H1 (cell line): ENCODE results near the gene MKX. TPM values are rescaled to one million over a fixed set of nuclear protein-coding genes. Genes with fewer than 3 reads are reported as not detected.

Experiments
- CTCF ChIA-PET: fragments of 300-600 bp; sonication (Branson Sonifier 250); formaldehyde crosslinking; loops from one replicate; lab custom pipeline; 2021; ENCODE audit not compliant: partially characterized antibody; lab: Charles Lee
- POLR2A ChIA-PET: fragments of 300-600 bp; sonication (Branson Sonifier 250); formaldehyde crosslinking; loops from one replicate; lab custom pipeline; 2021; ENCODE audit warnings: inconsistent platforms; ENCODE audit not compliant: partially characterized antibody; lab: Charles Lee
- DNase-seq, 2 experiments: peaks; one replicate each; pipeline versions ENCODE4 v3.0.0 to v3.0.0-alpha.2; 2010 to 2022; ENCODE audit warnings: low spot score in 2 of 2, low read depth in 1 of 2, mixed read lengths in 1 of 2
- FAIRE-seq: peaks from 2 replicates; lab custom pipeline; 2011; peaks lifted over from hg19 to GRCh38; lab: Jason Lieb, UNC
- H2AFZ ChIP-seq: 2 replicates; pipeline ENCODE4 v1.8.1; 2012; ENCODE audit warnings: low read length, inconsistent platforms
- H2AK5ac ChIP-seq: 2 replicates; pipeline ENCODE4 v1.6.1; 2013; ENCODE audit warnings: low read depth, low read length
- H2BK120ac ChIP-seq: replicated peaks from 2 replicates; pipeline ENCODE3; 2013; ENCODE audit warnings: low read depth, low read length, inconsistent platforms
- H2BK12ac ChIP-seq: 2 replicates; pipeline ENCODE4 v1.6.1; 2013; ENCODE audit warnings: low read depth, low read length
- H2BK15ac ChIP-seq: 2 replicates; pipeline ENCODE4 v1.6.1; 2013; ENCODE audit warnings: low read length
- H2BK20ac ChIP-seq: 2 replicates; pipeline ENCODE4 v1.6.1; 2013; ENCODE audit warnings: low read length
- H2BK5ac ChIP-seq: 2 replicates; pipeline ENCODE4 v1.6.1; 2013; ENCODE audit warnings: low read depth, low read length
- H3K14ac ChIP-seq: 2 replicates; pipeline ENCODE4 v1.6.1; 2013; ENCODE audit warnings: inconsistent platforms; ENCODE audit not compliant: insufficient read length
- H3K18ac ChIP-seq: 2 replicates; pipeline ENCODE4 v1.6.1; 2013; ENCODE audit warnings: low read length; ENCODE audit errors: extremely low read depth
- H3K23ac ChIP-seq: 2 replicates; pipeline ENCODE4 v1.6.1; 2013; ENCODE audit warnings: inconsistent platforms; ENCODE audit not compliant: insufficient read length
- H3K23me2 ChIP-seq: 2 replicates; pipeline ENCODE4 v1.6.1; 2013; ENCODE audit warnings: low read depth, low read length
- H3K27ac ChIP-seq: 2 replicates; pipeline ENCODE4 v1.6.1; 2011; ENCODE audit warnings: low read depth, low read length, inconsistent platforms
- H3K27me3 ChIP-seq, 4 experiments: replicated peaks in 1 of 4; 1 replicate in 1 of 4; 2 replicates in 3 of 4; pipeline versions ENCODE4 v1.6.1 to v1.8.1; 2011 to 2013; ENCODE audit warnings: low read length in 3 of 4, mild to moderate bottlenecking in 3 of 4, inconsistent platforms in 2 of 4, mixed read lengths in 2 of 4, moderate library complexity in 1 of 4; ENCODE audit not compliant: control insufficient read depth in 3 of 4, insufficient read depth in 3 of 4; ENCODE audit errors: extremely low read depth in 1 of 4
- H3K36me3 ChIP-seq, 4 experiments: 2 replicates each; pipeline versions ENCODE4 v1.6.1 to v1.8.1; 2011 to 2013; ENCODE audit warnings: mild to moderate bottlenecking in 4 of 4, low read length in 3 of 4, moderate library complexity in 2 of 4, control low read depth in 1 of 4, inconsistent platforms in 1 of 4; ENCODE audit not compliant: insufficient read depth in 4 of 4, control insufficient read depth in 2 of 4
- H3K4ac ChIP-seq: replicated peaks from 2 replicates; pipeline ENCODE3; 2013; ENCODE audit warnings: low read length, low read depth, mixed read lengths, inconsistent platforms; ENCODE audit not compliant: insufficient read length
- H3K4me1 ChIP-seq, 4 experiments: replicated peaks in 1 of 4; 1 replicate in 1 of 4; 2 replicates in 3 of 4; pipeline versions ENCODE4 v1.6.1 to v1.8.1; 2011 to 2013; ENCODE audit warnings: low read length in 3 of 4, inconsistent platforms in 2 of 4, mixed read lengths in 1 of 4; ENCODE audit not compliant: insufficient read depth in 4 of 4, control insufficient read depth in 3 of 4
- H3K4me2 ChIP-seq, 2 experiments: 2 replicates each; pipeline versions ENCODE4 v1.6.1 to v1.8.1; 2011 to 2013; ENCODE audit warnings: low read depth in 2 of 2, low read length in 2 of 2, control low read depth in 1 of 2, inconsistent platforms in 1 of 2, mild to moderate bottlenecking in 1 of 2; ENCODE audit not compliant: insufficient read depth in 1 of 2
- H3K4me3 ChIP-seq, 4 experiments: fragments of 200-600, 300-600 bp in 1 of 4; sonication (generic), shearing (Covaris generic), sonication (Bioruptor Twin) in 1 of 4; 2 replicates each; pipeline versions ENCODE4 v1.5.1 to v1.8.1; 2011 to 2016; ENCODE audit warnings: low read length in 4 of 4, low read depth in 3 of 4, control low read depth in 2 of 4, inconsistent platforms in 2 of 4, mild to moderate bottlenecking in 2 of 4, mixed read lengths in 1 of 4, moderate library complexity in 1 of 4; ENCODE audit not compliant: insufficient read depth in 2 of 4; ENCODE audit errors: extremely low read depth in 1 of 4
- H3K56ac ChIP-seq: replicated peaks from 2 replicates; pipeline ENCODE3; 2013; ENCODE audit warnings: low read depth, mild to moderate bottlenecking, mixed read lengths, low read length, inconsistent platforms; ENCODE audit not compliant: insufficient read length
- H3K79me1 ChIP-seq: 2 replicates; pipeline ENCODE4 v1.6.1; 2013; ENCODE audit warnings: low read depth, low read length, control low read depth
- H3K79me2 ChIP-seq, 2 experiments: 2 replicates each; pipeline versions ENCODE4 v1.6.1 to v1.8.1; 2012 to 2013; ENCODE audit warnings: low read length in 2 of 2, mild to moderate bottlenecking in 2 of 2, inconsistent platforms in 1 of 2; ENCODE audit not compliant: insufficient read depth in 2 of 2, control insufficient read depth in 1 of 2
- H3K9ac ChIP-seq, 4 experiments: replicated peaks in 1 of 4; 1 replicate in 1 of 4; 2 replicates in 3 of 4; pipeline versions ENCODE4 v1.6.1 to v1.8.1; 2011 to 2013; ENCODE audit warnings: low read depth in 3 of 4, low read length in 3 of 4, control low read depth in 2 of 4, mild to moderate bottlenecking in 2 of 4, moderate library complexity in 2 of 4, inconsistent platforms in 1 of 4; ENCODE audit errors: extremely low read depth in 1 of 4
- H3K9me3 ChIP-seq, 2 experiments: 2 replicates each; pipeline versions ENCODE4 v1.6.1 to v1.8.1; 2012 to 2013; ENCODE audit warnings: mild to moderate bottlenecking in 2 of 2, moderate library complexity in 2 of 2, control low read depth in 1 of 2, inconsistent platforms in 1 of 2, low read depth in 1 of 2, low read length in 1 of 2, mixed read lengths in 1 of 2; ENCODE audit not compliant: insufficient read depth in 2 of 2
- H4K20me1 ChIP-seq, 2 experiments: replicated peaks in 1 of 2; 2 replicates each; pipeline versions ENCODE3 to v1.8.1; 2011 to 2013; ENCODE audit warnings: inconsistent platforms in 2 of 2, low read length in 2 of 2, mild to moderate bottlenecking in 1 of 2; ENCODE audit not compliant: insufficient read depth in 2 of 2, control insufficient read depth in 1 of 2
- H4K5ac ChIP-seq: 2 replicates; pipeline ENCODE4 v1.6.1; 2013; ENCODE audit warnings: low read length, low read depth, mixed read lengths, inconsistent platforms; ENCODE audit not compliant: insufficient read length
- H4K8ac ChIP-seq: 2 replicates; pipeline ENCODE4 v1.8.0; 2013; ENCODE audit warnings: mild to moderate bottlenecking, moderate library complexity, low read length, inconsistent platforms; ENCODE audit not compliant: insufficient read depth; ENCODE audit errors: extremely low read depth
- H4K91ac ChIP-seq: replicated peaks from 2 replicates; pipeline ENCODE3; 2013; ENCODE audit warnings: low read length, mixed read lengths, inconsistent platforms; ENCODE audit not compliant: insufficient read length
- BACH1 ChIP-seq: IDR thresholded peaks from 2 replicates; pipeline ENCODE4 v1.6.1; 2012; ENCODE audit warnings: low read length, improper control_type of control experiment
- BRCA1 ChIP-seq: IDR thresholded peaks from 2 replicates; pipeline ENCODE4 v1.6.1; 2012; ENCODE audit warnings: low read depth, low read length, improper control_type of control experiment
- E2F6 ChIP-seq: IDR thresholded peaks from 2 replicates; pipeline ENCODE4 v1.6.1; 2012; ENCODE audit warnings: inconsistent platforms
- EZH2 ChIP-seq: fragments of 200-600 bp; sonication (generic); IDR thresholded peaks from 2 replicates; pipeline ENCODE4 v1.7.1; 2012; ENCODE audit warnings: low read depth, mild to moderate bottlenecking, moderate library complexity, low read length, inconsistent platforms; ENCODE audit not compliant: severe bottlenecking
- GABPA ChIP-seq: IDR thresholded peaks from 2 replicates; pipeline ENCODE4 v1.6.1; 2011; ENCODE audit warnings: mild to moderate bottlenecking, low read length, moderate library complexity, borderline replicate concordance; ENCODE audit not compliant: insufficient read depth
- HDAC2 ChIP-seq, 2 experiments: fragments of 300-600 bp in 1 of 2; sonication (generic) in 1 of 2; IDR thresholded peaks; 2 replicates each; pipeline ENCODE4 v1.6.1; 2011 to 2012; ENCODE audit warnings: low read depth in 2 of 2, low read length in 2 of 2, mild to moderate bottlenecking in 2 of 2, moderate library complexity in 2 of 2, borderline replicate concordance in 1 of 2, inconsistent platforms in 1 of 2
- POU5F1 ChIP-seq: IDR thresholded peaks from 2 replicates; pipeline ENCODE4 v1.6.1; 2011; ENCODE audit warnings: low read depth, mild to moderate bottlenecking, low read length, moderate library complexity
- RFX5 ChIP-seq: IDR thresholded peaks from 2 replicates; pipeline ENCODE4 v1.6.1; 2011; ENCODE audit warnings: low read depth, low read length, improper control_type of control experiment, borderline replicate concordance
- RNF2 ChIP-seq: fragments of 200-900, 300-1000 bp; sonication (generic); IDR thresholded peaks from 2 replicates; pipeline ENCODE4 v1.7.1; 2016; ENCODE audit warnings: borderline replicate concordance, low read depth, mild to moderate bottlenecking, antibody characterized with exemption, low read length; ENCODE audit not compliant: poor library complexity, severe bottlenecking; ENCODE audit errors: missing control alignments
- RXRA ChIP-seq: IDR thresholded peaks from 2 replicates; pipeline ENCODE4 v1.6.1; 2011; ENCODE audit warnings: low read depth, mild to moderate bottlenecking, low read length, moderate library complexity; ENCODE audit not compliant: insufficient read depth
- SP1 ChIP-seq: IDR thresholded peaks from 2 replicates; pipeline ENCODE4 v1.6.1; 2011; ENCODE audit warnings: low read depth, low read length
- TEAD4 ChIP-seq: IDR thresholded peaks from 2 replicates; pipeline ENCODE4 v1.6.1; 2012; ENCODE audit warnings: low read depth, low read length, inconsistent platforms, mixed read lengths
- WGBS, 2 experiments: shearing (Covaris generic) in 1 of 2; methylation state at CpG; one replicate each; pipeline versions ENCODE4 v1.1.6 to v1.1.7; 2013 to 2015; ENCODE audit warnings: low lambda C conversion rate in 2 of 2, mixed read lengths in 2 of 2, inconsistent platforms in 1 of 2, low coverage in 1 of 2, missing lambda C conversion rate in 1 of 2; ENCODE audit not compliant: insufficient replicate concordance in 2 of 2, insufficient coverage in 1 of 2, insufficient read length in 1 of 2; ENCODE audit errors: extremely low coverage in 1 of 2, missing lambda C conversion rate in 1 of 2; 5-methylcytosine and 5-hydroxymethylcytosine counted together
- polyA plus RNA-seq, 7 experiments: library from polyadenylated mRNA; depleted of rRNA in 3 of 7; stranded (reverse) in 5 of 7; unstranded in 2 of 7; fragments of >200 nt in 5 of 7; fragments of 200-250 nt in 2 of 7; gene quantifications; 1 replicate in 5 of 7; 2 replicates in 1 of 7; 4 replicates in 1 of 7; pipeline versions ENCODE4 v1.2.1 to v1.2.3, GENCODE V29; 2011 to 2013; ENCODE audit warnings: missing spikeins in 2 of 7, mixed read lengths in 2 of 7
- total RNA-seq: library from RNA; stranded (reverse); fragmentation: NEBNext Ultra II Directional; extraction: Animal tissue kit (Norgen Biotek cat#: 25700); gene quantifications from 2 replicates; pipeline ENCODE4 v1.2.1, GENCODE V29; 2021

Gene MKX
- total and polyA plus RNA-seq, 2 of the 8 experiments (the other 6 are each of a cell fraction or from before 2014, with no cell fraction given), result 0.21 to 1.3 TPM

GRCh38 chr10:27638071-27638750, 107.4 kb downstream of the MKX start:
- no peak overlapping the region for H3K9ac ChIP-seq
- no peak overlapping the region for H3K56ac ChIP-seq
- H2AFZ ChIP-seq, result no peak overlapping the region
- H3K4me3 ChIP-seq, result no peak overlapping the region
- 86% methylated on average over 3 of the region's 3 CpGs; no CpG with 5 or more reads in 1 of the 2 experiments for WGBS, 2 experiments
- no peaks in the 10 kb centered on the region for H3K9me3 ChIP-seq
- no peaks in the 10 kb centered on the region for H3K27me3 ChIP-seq
- H2AK5ac ChIP-seq, result no peak overlapping the region
- H4K8ac ChIP-seq, result no peak overlapping the region
- no peak overlapping the region for H3K18ac ChIP-seq
- H4K20me1 ChIP-seq, result no peaks in the 10 kb centered on the region
- H3K23me2 ChIP-seq, result no peaks in the 10 kb centered on the region
- no peak overlapping the region for H2BK120ac ChIP-seq
- no peak overlapping the region for H2BK20ac ChIP-seq
- CTCF ChIA-PET, result interaction anchor here (1.2 to 1.8 kb wide), 2 partner anchors 77 to 80 kb away, joined by 3 to 4 read pairs; no protein-coding TSS in a partner anchor
- no peak overlapping the region for H2BK12ac ChIP-seq
- POLR2A ChIA-PET, result no interaction called here
- no peak overlapping the region for H4K91ac ChIP-seq
- H3K79me2 ChIP-seq, result no peaks in the 10 kb centered on the region
- no peak overlapping the region for H2BK5ac ChIP-seq
- no peak overlapping the region for H3K4me2 ChIP-seq
- H3K79me1 ChIP-seq, result no peaks in the 10 kb centered on the region
- no peak overlapping the region for H2BK15ac ChIP-seq
- DNase-seq (no peak), FAIRE-seq (no peak)
- no peak overlapping the region for H4K5ac ChIP-seq
- H3K4me1 ChIP-seq, result no peaks in the 10 kb centered on the region
- no peak overlapping the region for H3K27ac ChIP-seq
- no peak overlapping the region for H3K14ac ChIP-seq
- H3K23ac ChIP-seq, result no peak overlapping the region
- H3K4ac ChIP-seq, result no peak overlapping the region
- no peaks in the 10 kb centered on the region for H3K36me3 ChIP-seq
- TF ChIP-seq GABPA, result no peak
- no peak for TF ChIP-seq E2F6
- TF ChIP-seq EZH2, result no peak
- TF ChIP-seq BACH1, result no peak
- no peak for TF ChIP-seq RNF2
- TF ChIP-seq RXRA, result no peak
- TF ChIP-seq TEAD4, result no peak
- TF ChIP-seq POU5F1, result no peak
- no peak for TF ChIP-seq HDAC2 (IDR thresholded peaks at IDR 0.05; ENCODE audit: borderline replicate concordance in 1 of 2, low read depth in 2 of 2, low read length in 2 of 2)
- TF ChIP-seq SP1, result no peak
- TF ChIP-seq RFX5, result no peak
- no peak for TF ChIP-seq BRCA1
